Measurements from ENCODE around the gene WASHC3.

DNA sequence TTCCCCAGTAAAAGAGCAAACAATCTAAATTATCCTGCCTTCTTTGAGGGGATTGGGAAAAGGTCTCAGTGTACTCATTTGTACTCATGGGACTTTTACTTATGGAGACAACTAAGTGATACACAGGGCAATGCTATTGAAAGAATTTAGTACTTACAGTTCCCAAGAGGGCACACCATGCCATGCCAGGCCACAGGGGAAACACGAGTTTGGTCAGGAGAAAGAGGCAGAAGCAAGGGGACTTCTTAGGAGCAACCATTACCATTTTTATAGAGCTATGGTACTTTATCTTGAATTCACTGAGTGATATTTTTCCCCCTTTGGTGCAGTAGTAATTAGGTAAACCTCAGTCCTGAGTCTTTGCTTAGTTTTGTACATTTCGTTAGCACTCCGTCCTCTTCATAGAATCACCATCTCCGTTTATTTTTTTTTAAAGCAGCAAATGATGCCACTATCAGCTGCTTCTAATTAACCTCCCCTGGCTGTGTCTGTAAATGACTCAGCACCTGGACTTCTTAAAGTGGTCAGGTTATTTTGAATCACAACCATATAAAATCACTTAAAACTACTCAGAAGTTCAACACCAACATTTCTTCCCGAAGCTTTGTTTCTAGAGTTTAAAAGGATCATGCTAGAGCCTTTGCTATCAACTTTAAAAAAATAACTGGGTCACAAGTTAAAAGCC lies 5.9 kb upstream of the WASHC3 start:
- TF ChIP-seq POLR2A (IDR thresholded peaks at IDR 0.05) (no peak), POLR2AphosphoS5 (IDR thresholded peaks at IDR 0.05) (no peak), EP300 (IDR thresholded peaks at IDR 0.05) (no peak)
- TF ChIP-seq, protein P1, sequence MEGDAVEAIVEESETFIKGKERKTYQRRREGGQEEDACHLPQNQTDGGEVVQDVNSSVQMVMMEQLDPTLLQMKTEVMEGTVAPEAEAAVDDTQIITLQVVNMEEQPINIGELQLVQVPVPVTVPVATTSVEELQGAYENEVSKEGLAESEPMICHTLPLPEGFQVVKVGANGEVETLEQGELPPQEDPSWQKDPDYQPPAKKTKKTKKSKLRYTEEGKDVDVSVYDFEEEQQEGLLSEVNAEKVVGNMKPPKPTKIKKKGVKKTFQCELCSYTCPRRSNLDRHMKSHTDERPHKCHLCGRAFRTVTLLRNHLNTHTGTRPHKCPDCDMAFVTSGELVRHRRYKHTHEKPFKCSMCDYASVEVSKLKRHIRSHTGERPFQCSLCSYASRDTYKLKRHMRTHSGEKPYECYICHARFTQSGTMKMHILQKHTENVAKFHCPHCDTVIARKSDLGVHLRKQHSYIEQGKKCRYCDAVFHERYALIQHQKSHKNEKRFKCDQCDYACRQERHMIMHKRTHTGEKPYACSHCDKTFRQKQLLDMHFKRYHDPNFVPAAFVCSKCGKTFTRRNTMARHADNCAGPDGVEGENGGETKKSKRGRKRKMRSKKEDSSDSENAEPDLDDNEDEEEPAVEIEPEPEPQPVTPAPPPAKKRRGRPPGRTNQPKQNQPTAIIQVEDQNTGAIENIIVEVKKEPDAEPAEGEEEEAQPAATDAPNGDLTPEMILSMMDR (IDR thresholded peaks at IDR 0.05) = no peak

All from suprapubic skin (tissue), 4 donors.